Epithelial cell of esophagus (primary cell): ENCODE results near the gene AMT.
"Not testable (repeated sequence)": the region's sequence is repeated elsewhere in the genome, so short reads cannot be mapped to it uniquely, and the experiment has no call there.

ENCODE experiments used
- DNase-seq: peaks from one replicate; pipeline ENCODE4 v3.0.0; 2010; ENCODE audit warnings: low read depth
- H3K4me3 ChIP-seq: 2 replicates; pipeline ENCODE4 v1.5.1; 2011; ENCODE audit warnings: mild to moderate bottlenecking, low read length, control low read depth
- TF ChIP-seq, protein P1 (sequence below): IDR thresholded peaks from 2 replicates; pipeline ENCODE4 v1.5.1; 2011; ENCODE audit warnings: low read depth, mild to moderate bottlenecking, low read length, control low read depth, inconsistent platforms; ENCODE audit not compliant: insufficient read depth; ENCODE audit errors: missing control alignments

AMT gene

DNA sequence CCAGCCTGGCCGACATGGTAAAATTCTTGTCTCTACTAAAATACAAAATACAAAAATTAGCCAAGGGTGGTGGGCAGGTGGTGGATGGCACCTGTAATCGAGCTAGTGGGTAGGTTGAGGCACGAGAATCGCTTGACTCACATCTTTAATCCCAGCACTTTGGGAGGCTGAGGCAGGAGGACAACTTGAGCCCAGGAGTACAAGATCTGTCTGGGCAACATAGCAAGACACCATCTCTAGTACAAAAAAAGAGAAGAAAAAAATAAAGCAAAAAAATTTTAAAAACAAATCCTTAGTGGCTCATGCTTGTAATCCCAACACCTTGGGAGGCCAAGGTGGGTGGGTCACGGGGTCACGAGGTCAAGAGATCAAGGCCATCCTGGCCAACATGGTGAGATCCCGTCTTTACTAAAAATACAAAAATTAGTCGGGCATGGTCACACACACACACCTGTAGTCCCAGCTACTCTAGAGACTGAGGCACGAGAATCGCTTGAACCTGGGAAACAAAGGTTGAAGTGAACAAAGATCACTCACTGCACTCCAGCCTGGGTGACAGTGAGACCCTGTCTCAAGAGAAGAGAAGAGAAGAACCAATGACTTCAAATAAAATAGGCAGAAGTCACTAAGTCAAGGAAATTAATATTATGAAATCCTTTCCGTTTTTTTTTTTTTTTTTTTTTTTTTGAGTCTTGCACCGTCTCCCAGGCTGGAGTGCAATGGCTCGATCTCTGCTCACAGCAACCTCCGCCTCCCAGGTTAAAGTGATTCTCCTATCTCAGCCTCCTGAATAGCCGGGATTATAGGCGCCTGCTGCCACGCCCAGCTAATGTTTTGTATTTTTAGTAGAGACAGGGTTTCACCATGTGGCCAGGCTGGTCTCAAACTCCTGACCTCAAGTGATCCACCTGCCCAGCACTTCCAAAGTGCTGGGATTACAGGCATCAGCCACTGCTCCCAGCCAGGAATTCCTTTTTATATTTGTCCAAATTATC, 15.4 kb downstream of the AMT start:
- DNase-seq: no peak
- TF ChIP-seq, protein P1, sequence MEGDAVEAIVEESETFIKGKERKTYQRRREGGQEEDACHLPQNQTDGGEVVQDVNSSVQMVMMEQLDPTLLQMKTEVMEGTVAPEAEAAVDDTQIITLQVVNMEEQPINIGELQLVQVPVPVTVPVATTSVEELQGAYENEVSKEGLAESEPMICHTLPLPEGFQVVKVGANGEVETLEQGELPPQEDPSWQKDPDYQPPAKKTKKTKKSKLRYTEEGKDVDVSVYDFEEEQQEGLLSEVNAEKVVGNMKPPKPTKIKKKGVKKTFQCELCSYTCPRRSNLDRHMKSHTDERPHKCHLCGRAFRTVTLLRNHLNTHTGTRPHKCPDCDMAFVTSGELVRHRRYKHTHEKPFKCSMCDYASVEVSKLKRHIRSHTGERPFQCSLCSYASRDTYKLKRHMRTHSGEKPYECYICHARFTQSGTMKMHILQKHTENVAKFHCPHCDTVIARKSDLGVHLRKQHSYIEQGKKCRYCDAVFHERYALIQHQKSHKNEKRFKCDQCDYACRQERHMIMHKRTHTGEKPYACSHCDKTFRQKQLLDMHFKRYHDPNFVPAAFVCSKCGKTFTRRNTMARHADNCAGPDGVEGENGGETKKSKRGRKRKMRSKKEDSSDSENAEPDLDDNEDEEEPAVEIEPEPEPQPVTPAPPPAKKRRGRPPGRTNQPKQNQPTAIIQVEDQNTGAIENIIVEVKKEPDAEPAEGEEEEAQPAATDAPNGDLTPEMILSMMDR: no peak
- H3K4me3 ChIP-seq: no peak overlapping the region

DNA sequence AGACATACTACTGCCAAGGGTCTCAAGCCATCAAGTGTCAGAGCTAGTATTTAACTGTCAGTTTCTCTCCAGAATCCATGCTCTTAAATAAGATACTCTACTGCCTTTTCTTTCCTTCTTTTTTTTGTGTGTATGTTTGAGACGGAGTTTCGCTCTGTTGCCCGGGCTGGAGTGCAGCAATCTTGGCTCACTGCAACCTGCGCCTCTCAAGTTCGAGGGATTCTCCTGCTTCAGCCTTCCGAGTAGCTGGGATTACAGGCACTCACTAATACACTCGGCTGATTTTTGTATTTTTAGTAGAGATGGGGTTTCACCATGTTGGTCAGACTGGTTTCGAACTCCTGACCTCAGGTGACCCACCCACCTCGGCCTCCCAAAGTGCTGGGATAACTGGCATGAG, 16.7 kb downstream of the AMT start:
- H3K4me3 ChIP-seq, DNase-seq: not testable (repeated sequence)

DNA sequence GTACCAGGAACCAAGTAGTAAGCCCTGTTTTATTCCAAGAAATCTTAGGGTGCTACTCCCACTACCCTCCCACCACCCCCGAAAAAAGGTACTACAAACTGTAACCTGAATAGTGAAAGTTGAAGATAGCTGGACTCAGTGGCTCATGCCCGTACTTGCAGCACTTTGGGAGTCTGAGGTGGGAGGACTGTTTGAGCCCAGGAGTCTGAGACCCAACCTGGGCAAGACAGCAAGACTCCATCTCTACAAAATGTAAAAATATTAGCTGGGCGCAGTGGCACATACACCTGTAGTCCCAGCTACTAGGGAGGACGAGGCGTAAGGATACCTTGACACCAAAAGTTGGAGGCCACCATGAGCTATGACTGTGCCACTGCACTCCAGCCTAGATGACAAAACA, 18.4 kb downstream of the AMT start:
- DNase-seq: no peak
- H3K4me3 ChIP-seq: no peak overlapping the region
- TF ChIP-seq, protein P1: no peak

DNA sequence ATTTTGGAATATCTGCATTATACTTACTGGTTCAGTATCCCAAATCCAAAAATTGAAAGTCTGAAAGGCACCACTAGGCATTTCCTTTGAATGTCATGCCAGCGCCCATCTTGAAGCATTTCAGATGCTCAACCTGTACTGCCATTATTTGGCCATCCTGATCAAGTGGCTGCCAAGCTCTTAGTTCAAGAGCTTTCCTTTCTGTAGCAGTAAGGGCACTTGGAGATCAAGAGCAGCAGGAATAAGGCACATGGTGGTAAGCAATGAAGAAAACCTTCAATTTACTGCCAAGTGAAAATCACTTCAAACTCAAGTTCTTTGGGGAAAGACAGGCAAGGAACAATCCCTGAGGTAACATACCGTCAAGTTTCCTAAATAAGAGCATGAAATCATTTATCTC, 20.5 kb downstream of the AMT start:
- TF ChIP-seq, protein P1: no peak
- no peak for DNase-seq
- no peak overlapping the region for H3K4me3 ChIP-seq

DNA sequence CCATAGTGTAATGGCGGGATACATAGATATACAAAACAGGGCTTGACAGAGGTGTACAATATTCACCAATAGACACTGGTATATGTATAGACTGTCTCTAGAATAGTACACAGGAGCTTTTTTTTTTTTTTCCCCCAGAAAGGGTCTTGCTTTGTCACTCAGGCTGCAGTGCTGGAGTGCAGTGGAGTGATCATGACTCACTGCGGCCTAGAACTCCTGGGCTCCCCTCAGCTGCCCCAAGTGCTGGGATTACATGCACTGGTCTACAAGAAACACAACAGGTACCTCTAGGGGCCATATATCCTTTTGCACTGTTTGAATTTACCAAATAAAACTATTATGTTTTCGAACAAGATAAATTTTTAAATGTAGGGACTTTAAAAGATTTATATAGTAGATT, 22.8 kb downstream of the AMT start:
- TF ChIP-seq, protein P1: no peak
- DNase-seq: no peak
- no peak overlapping the region for H3K4me3 ChIP-seq

DNA sequence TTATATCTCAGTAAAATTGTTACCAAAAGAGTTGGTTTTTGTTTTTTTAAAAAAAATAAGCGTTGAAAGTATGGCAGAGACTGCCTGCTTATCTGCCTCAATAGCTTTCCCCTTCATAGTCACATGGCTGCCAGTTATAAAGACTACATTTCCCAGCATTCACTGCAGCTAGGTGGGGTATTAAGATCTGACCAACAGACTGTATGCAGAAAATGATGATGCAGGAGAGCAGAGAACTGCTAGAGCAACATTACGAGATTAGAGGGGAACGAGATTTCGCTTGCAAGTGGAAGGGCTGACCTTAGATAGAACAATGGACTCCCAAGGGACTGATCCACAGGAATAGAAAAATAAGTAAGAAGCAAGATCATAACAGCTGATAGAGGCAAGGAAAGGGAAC, 24.8 kb downstream of the AMT start:
- DNase-seq: peak; percentile 23
- H3K4me3 ChIP-seq: no peak overlapping the region
- TF ChIP-seq, protein P1: no peak

DNA sequence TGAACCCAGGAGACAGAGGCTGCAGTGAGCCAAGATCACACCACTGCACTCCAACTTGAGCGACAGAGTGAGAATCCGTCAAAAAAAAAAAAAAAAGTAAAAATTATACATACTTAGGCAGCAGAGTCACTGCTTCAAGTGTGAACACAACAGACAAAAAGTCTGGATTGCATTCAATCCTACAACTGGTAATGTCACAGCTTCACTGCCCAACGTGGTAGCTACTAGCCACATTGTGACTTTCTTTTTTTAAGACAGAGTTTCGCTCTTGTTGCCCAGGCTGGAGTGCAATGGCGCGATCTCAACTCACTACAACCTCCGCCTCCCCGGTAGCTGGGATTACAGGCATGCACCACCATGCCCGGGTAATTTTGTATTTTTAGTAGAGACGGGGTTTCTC, 31.0 kb downstream of the AMT start:
- H3K4me3 ChIP-seq, DNase-seq: not testable (repeated sequence)

DNA sequence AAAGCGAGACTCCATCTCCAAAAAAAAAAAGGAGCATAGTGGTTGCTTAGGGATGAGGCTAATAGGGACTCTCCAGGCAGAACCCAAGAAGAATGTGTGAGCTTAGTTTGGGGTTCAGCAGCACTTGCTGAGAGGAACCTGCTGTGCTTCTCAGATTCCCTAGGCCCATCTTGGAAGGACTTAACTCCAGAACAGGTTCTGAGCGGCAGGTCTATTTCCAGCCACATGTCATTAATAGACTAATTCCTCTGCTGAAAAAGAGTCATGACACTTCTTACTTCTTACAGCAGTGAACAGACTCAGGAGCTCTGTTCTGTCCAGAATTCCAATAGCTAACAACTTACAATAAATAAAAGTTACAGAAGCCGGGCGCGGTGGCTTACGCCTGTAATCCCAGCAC, 33.0 kb downstream of the AMT start:
- DNase-seq: no peak
- TF ChIP-seq, protein P1: no peak
- no peak overlapping the region for H3K4me3 ChIP-seq
